Measurements from ENCODE around the gene TRAF7. TPM values are rescaled to one million over a fixed set of nuclear protein-coding genes. Genes with fewer than 3 reads are reported as not detected.

The TRAF7 gene
- total and polyA plus RNA-seq, 2 of the 8 experiments (the other 6 are each of a cell fraction or from before 2014, with no cell fraction given): 96.8 to 148 TPM

DNA sequence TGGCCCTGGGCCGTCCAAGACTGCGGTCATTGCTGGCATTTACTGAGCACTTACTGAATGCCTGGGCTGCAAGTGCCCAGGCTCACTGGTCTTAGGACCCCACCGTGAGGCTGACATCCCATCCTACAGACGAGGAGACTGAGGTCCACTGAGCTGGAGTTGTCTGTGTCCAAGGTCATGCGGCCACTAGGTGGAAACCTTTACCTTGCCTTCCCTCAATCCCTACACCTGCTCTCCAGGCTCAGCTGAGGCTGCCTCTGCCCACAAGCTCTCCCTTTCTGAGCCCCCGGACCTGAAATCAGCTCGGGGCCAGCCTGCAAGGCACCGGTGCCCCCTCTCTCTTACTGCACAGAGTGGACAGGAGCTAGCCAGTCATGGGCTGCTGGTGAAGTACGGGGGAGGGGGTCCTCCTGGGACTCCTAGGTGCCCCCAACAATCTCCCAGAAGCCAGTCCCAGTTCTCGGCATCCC lies 39.3 kb downstream of the TRAF7 start (continued):
- peak in 1 of 2 experiments; percentile 91; a peak in 2 of 4 replicates for TF ChIP-seq HDAC2 (IDR thresholded peaks at IDR 0.05; ENCODE audit: borderline replicate concordance in 1 of 2, low read depth in 2 of 2, low read length in 2 of 2)
- no peak for TF ChIP-seq RFX5 (IDR thresholded peaks at IDR 0.05; ENCODE audit: borderline replicate concordance, low read depth, low read length)
- no peak for TF ChIP-seq RNF2 (IDR thresholded peaks at IDR 0.05; ENCODE audit: borderline replicate concordance, low read depth, low read length, missing control alignments, poor library complexity, severe bottlenecking)
- TF ChIP-seq KDM1A (IDR thresholded peaks at IDR 0.05; ENCODE audit: borderline replicate concordance, low read length): peak; percentile 98
- no peak for TF ChIP-seq GTF2F1 (IDR thresholded peaks at IDR 0.05; ENCODE audit: borderline replicate concordance, low read depth, low read length)
- TF ChIP-seq RAD21 (IDR thresholded peaks at IDR 0.05 in 1 of 2, conservative IDR thresholded peaks at IDR 0.05 in 1 of 2; ENCODE audit: low read depth in 2 of 2, low read length in 2 of 2): peak; percentile 88
- peak in 1 of 2 experiments; percentile 88; a peak in 2 of 4 replicates for TF ChIP-seq SIN3A (conservative IDR thresholded peaks at IDR 0.05 in 1 of 2, IDR thresholded peaks at IDR 0.05 in 1 of 2; ENCODE audit: low read depth in 1 of 2, low read length in 2 of 2)
- TF ChIP-seq, protein P1, sequence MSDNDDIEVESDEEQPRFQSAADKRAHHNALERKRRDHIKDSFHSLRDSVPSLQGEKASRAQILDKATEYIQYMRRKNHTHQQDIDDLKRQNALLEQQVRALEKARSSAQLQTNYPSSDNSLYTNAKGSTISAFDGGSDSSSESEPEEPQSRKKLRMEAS (IDR thresholded peaks at IDR 0.05): 0 out of 2 replicates have a peak, but pooled peaks have one; percentile 9
- no peak for TF ChIP-seq BRCA1 (IDR thresholded peaks at IDR 0.05; ENCODE audit: low read depth, low read length)
- no peak for TF ChIP-seq SP2 (IDR thresholded peaks at IDR 0.05; ENCODE audit: low read length)
- TF ChIP-seq CREB1 (IDR thresholded peaks at IDR 0.05): no peak
